ENCODE measurements around the gene DMRTC1B.
"Not testable (repeated sequence)": the region's sequence is repeated elsewhere in the genome, so short reads cannot be mapped to it uniquely, and the experiment has no call there.

Gene DMRTC1B

GRCh38 chrX:72776653-72777466, at the start of gene DMRTC1B:
DMRTC1B (plus strand) TSS chrX:72776890; CDS start chrX:72845136, 68,246 bp downstream.
- DNase-seq (ENCODE audit: low spot score) = not testable (repeated sequence)

GRCh38 chrX:72727846-72728245, 48.8 kb upstream of the DMRTC1B start:
- no peak for DNase-seq (ENCODE audit: low spot score)

GRCh38 chrX:72733636-72734035, 43.1 kb upstream of the DMRTC1B start:
- DNase-seq (ENCODE audit: low spot score) = not testable (repeated sequence)

- no peak for DNase-seq (ENCODE audit: low spot score)
Measured at GRCh38 chrX:72735561-72735960, 41.1 kb upstream of the DMRTC1B start.

GRCh38 chrX:72745546-72745945, 31.1 kb upstream of the DMRTC1B start:
- DNase-seq (ENCODE audit: low spot score) = not testable (repeated sequence)

GRCh38 chrX:72748545-72748944, 28.1 kb upstream of the DMRTC1B start:
- not testable (repeated sequence) for DNase-seq (ENCODE audit: low spot score)

GRCh38 chrX:72760454-72760853, 16.2 kb upstream of the DMRTC1B start:
- not testable (repeated sequence) for DNase-seq (ENCODE audit: low spot score)

GRCh38 chrX:72777467-72777790, 739 bp downstream of the DMRTC1B start:
- DNase-seq (ENCODE audit: low spot score) = not testable (repeated sequence)

- not testable (repeated sequence) for DNase-seq (ENCODE audit: low spot score)
Measured at GRCh38 chrX:72778146-72778545, 1.5 kb downstream of the DMRTC1B start.

GRCh38 chrX:72782560-72782959, 5.9 kb downstream of the DMRTC1B start, which contains the start of gene FAM236B:
FAM236B (minus strand) TSS chrX:72782660; CDS start chrX:72782560, 100 bp downstream.
- DNase-seq (ENCODE audit: low spot score) = not testable (repeated sequence)

- not testable (repeated sequence) for DNase-seq (ENCODE audit: low spot score)
Measured at GRCh38 chrX:72783365-72783936, 6.8 kb downstream of the DMRTC1B start.

- DNase-seq (ENCODE audit: low spot score) = not testable (repeated sequence)
Measured at GRCh38 chrX:72783964-72784363, 7.3 kb downstream of the DMRTC1B start.

- DNase-seq (ENCODE audit: low spot score) = not testable (repeated sequence)
Measured at GRCh38 chrX:72788142-72788541, 11.5 kb downstream of the DMRTC1B start.

- DNase-seq (ENCODE audit: low spot score) = not testable (repeated sequence)
Measured at GRCh38 chrX:72790390-72790789, 13.7 kb downstream of the DMRTC1B start.

GRCh38 chrX:72808110-72808509, 31.4 kb downstream of the DMRTC1B start, which contains the start of gene FAM236D:
FAM236D (minus strand) TSS chrX:72808210; CDS start chrX:72808110, 100 bp downstream.
- not testable (repeated sequence) for DNase-seq (ENCODE audit: low spot score)

- DNase-seq (ENCODE audit: low spot score) = not testable (repeated sequence)
Measured at GRCh38 chrX:72830701-72831100, 54.0 kb downstream of the DMRTC1B start.

GRCh38 chrX:72837532-72837931, 60.8 kb downstream of the DMRTC1B start:
- not testable (repeated sequence) for DNase-seq (ENCODE audit: low spot score)

GRCh38 chrX:72882898-72883297, 106.2 kb downstream of the DMRTC1B start:
- not testable (repeated sequence) for DNase-seq (ENCODE audit: low spot score)

GRCh38 chrX:72889740-72890139, 113.0 kb downstream of the DMRTC1B start:
- not testable (repeated sequence) for DNase-seq (ENCODE audit: low spot score)

Measured in HuH-7.5 (cell line).